GM21529 (cell line): ENCODE results near the gene BEND3.
"Not testable (repeated sequence)": the region's sequence is repeated elsewhere in the genome, so short reads cannot be mapped to it uniquely, and the experiment has no call there.

ENCODE experiments used
- ATAC-seq: cut with Tn5 transposase; IDR thresholded peaks from one replicate; pipeline ENCODE4 v1.9.1; 2021; ENCODE audit not compliant: unreplicated experiment

BEND3 gene

GRCh38 chr6:107121964-107122495 lies 6.7 kb upstream of the BEND3 start:
- no peak for ATAC-seq

- ATAC-seq, result no peak
Observed at GRCh38 chr6:107121266-107121665, 6.0 kb upstream of the BEND3 start.

GRCh38 chr6:107120404-107120803 lies 5.1 kb upstream of the BEND3 start:
- ATAC-seq, result no peak

GRCh38 chr6:107118976-107119375 lies 3.7 kb upstream of the BEND3 start:
- ATAC-seq, result no peak

- not testable (repeated sequence) for ATAC-seq
Observed at GRCh38 chr6:107118540-107118939, 3.2 kb upstream of the BEND3 start.

- no peak for ATAC-seq
Observed at GRCh38 chr6:107116931-107117330, 1.6 kb upstream of the BEND3 start.

- ATAC-seq, result peak; percentile 44
Observed at GRCh38 chr6:107116328-107116892, 1.1 kb upstream of the BEND3 start.

- peak; percentile 23 for ATAC-seq
Observed at GRCh38 chr6:107115695-107116327, 496 bp upstream of the BEND3 start.

- ATAC-seq, result peak; percentile 53
Observed at GRCh38 chr6:107114213-107114925, 946 bp downstream of the BEND3 start.

GRCh38 chr6:107110200-107110599 lies 5.1 kb downstream of the BEND3 start:
- ATAC-seq, result no peak

- ATAC-seq, result no peak
Observed at GRCh38 chr6:107108201-107108890, 7.0 kb downstream of the BEND3 start.

GRCh38 chr6:107107791-107108190 lies 7.5 kb downstream of the BEND3 start:
- ATAC-seq, result no peak

GRCh38 chr6:107106165-107106564 lies 9.2 kb downstream of the BEND3 start:
- ATAC-seq, result no peak

GRCh38 chr6:107105511-107106116 lies 9.7 kb downstream of the BEND3 start:
- ATAC-seq, result no peak

GRCh38 chr6:107103082-107103481 lies 12.2 kb downstream of the BEND3 start:
- no peak for ATAC-seq

GRCh38 chr6:107102414-107102805 lies 12.9 kb downstream of the BEND3 start:
- ATAC-seq, result no peak

GRCh38 chr6:107101686-107102413 lies 13.5 kb downstream of the BEND3 start:
- no peak for ATAC-seq

GRCh38 chr6:107101211-107101610 lies 14.1 kb downstream of the BEND3 start:
- no peak for ATAC-seq

GRCh38 chr6:107098436-107099307 lies 16.6 kb downstream of the BEND3 start:
- ATAC-seq, result no peak
